ENCODE data around the gene FAF1. TPM values are rescaled to one million over a fixed set of nuclear protein-coding genes. Genes with fewer than 3 reads are reported as not detected.

Gene FAF1
- total RNA-seq, 1 donor from 2014 or later: 52.7 TPM

GRCh38 chr1:50441183-50441582 is 518.9 kb downstream of the FAF1 start:
- DNase-seq (ENCODE audit: low read depth): no peak
- FAIRE-seq: no peak
- H3K36me3 ChIP-seq (ENCODE audit: control insufficient read depth, insufficient read depth, low read length): peaks cover 1% of the 10 kb centered on the region
- no peaks in the 10 kb centered on the region for H3K27me3 ChIP-seq (ENCODE audit: control insufficient read depth, insufficient read depth, low read length)
- no peak overlapping the region for H3K4me3 ChIP-seq (ENCODE audit: low read depth, low read length)
- no peak for TF ChIP-seq CTCF (IDR thresholded peaks at IDR 0.05; ENCODE audit: insufficient read depth, low read length, severe bottlenecking)

GRCh38 chr1:50438945-50439344 is 521.1 kb downstream of the FAF1 start:
- no peak for FAIRE-seq
- DNase-seq (ENCODE audit: low read depth): peak; percentile 46
- TF ChIP-seq CTCF (IDR thresholded peaks at IDR 0.05; ENCODE audit: insufficient read depth, low read length, severe bottlenecking): peak; percentile 29
- no peak overlapping the region for H3K4me3 ChIP-seq (ENCODE audit: low read depth, low read length)
- no peaks in the 10 kb centered on the region for H3K27me3 ChIP-seq (ENCODE audit: control insufficient read depth, insufficient read depth, low read length)
- H3K36me3 ChIP-seq (ENCODE audit: control insufficient read depth, insufficient read depth, low read length): peaks cover 1% of the 10 kb centered on the region

- H3K36me3 ChIP-seq (ENCODE audit: control insufficient read depth, insufficient read depth, low read length): peaks cover 1% of the 10 kb centered on the region
- FAIRE-seq: no peak
- TF ChIP-seq CTCF (IDR thresholded peaks at IDR 0.05; ENCODE audit: insufficient read depth, low read length, severe bottlenecking): no peak
These were observed 523.6 kb downstream of the FAF1 start for GRCh38 chr1:50436489-50436888.

GRCh38 chr1:50430010-50430405 is 530.1 kb downstream of the FAF1 start:
- peak; percentile 61 for DNase-seq (ENCODE audit: low read depth)
- TF ChIP-seq CTCF (IDR thresholded peaks at IDR 0.05; ENCODE audit: insufficient read depth, low read length, severe bottlenecking): no peak
- Histone ChIP-seq H3K36me3 (ENCODE audit: control insufficient read depth, insufficient read depth, low read length) (no peaks in the 10 kb centered on the region), H3K27me3 (ENCODE audit: control insufficient read depth, insufficient read depth, low read length) (peaks cover 40% of the 10 kb centered on the region), H3K4me3 (ENCODE audit: low read depth, low read length) (peak overlapping the region; percentile 25)
- no peak for FAIRE-seq

More at GRCh38 chr1:50436489-50436888, 523.6 kb downstream of the FAF1 start:
- no peak for DNase-seq (ENCODE audit: low read depth)
- Histone ChIP-seq H3K4me3 (ENCODE audit: low read depth, low read length) (no peak overlapping the region), H3K27me3 (ENCODE audit: control insufficient read depth, insufficient read depth, low read length) (peaks cover 5% of the 10 kb centered on the region)

- FAIRE-seq (peak; percentile 36), DNase-seq (ENCODE audit: low read depth) (no peak)
- no peak for TF ChIP-seq CTCF (IDR thresholded peaks at IDR 0.05; ENCODE audit: insufficient read depth, low read length, severe bottlenecking)
- H3K4me3 ChIP-seq (ENCODE audit: low read depth, low read length): no peak overlapping the region
- H3K36me3 ChIP-seq (ENCODE audit: control insufficient read depth, insufficient read depth, low read length): no peaks in the 10 kb centered on the region
- H3K27me3 ChIP-seq (ENCODE audit: control insufficient read depth, insufficient read depth, low read length): peaks cover 49% of the 10 kb centered on the region
These were observed 532.0 kb downstream of the FAF1 start for GRCh38 chr1:50427818-50428779.

All from bronchial epithelial cell (primary cell).